RCC 7860 (cell line): ENCODE measurements around the gene EXOSC9.
"Not testable (repeated sequence)": the region's sequence is repeated elsewhere in the genome, so short reads cannot be mapped to it uniquely, and the experiment has no call there.

Experiments used
- DNase-seq: peaks from one replicate; pipeline ENCODE4 v3.0.0-alpha.2; 2015; ENCODE audit warnings: low spot score
- FAIRE-seq: peaks from 2 replicates; lab custom pipeline; 2012; peaks lifted over from hg19 to GRCh38; lab: Jason Lieb, UNC

EXOSC9 gene

DNA sequence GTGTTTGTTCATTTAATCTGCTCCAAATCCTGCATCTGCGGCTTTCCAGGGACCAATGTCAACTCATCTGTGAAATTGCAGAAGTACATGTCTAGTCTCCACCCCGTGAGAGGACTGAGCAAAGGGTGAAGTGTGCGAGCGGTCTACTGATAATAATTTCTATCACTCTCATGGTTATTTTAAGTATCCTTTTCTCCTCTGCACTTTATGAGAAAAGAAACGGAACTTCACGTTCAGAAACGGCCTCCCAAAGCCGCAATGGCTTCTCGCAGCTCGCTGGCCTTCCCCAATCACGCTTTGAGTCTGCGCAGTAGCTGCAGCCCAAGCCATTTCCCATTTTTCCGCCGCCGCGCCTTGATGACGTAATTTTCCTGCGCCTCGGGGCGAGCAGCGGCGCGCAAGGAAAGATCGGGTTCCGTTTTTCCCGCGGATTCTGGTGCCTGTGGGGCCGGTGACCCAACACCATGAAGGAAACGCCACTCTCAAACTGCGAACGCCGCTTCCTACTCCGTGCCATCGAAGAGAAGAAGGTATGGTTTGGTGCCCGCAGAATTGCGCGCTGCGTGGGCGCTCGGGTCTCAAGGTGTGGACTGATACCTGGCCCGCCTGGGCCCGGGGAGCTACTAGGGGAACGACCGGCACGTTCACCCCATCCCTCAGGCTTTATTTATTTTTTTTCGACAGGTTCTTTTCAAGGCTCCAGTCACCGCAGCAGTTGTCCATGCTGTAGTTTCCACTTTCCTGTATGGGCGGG lies at the start of gene EXOSC9:
Gene EXOSC9 (plus strand): TSS at position 363 of the 754 bp plus-strand sequence. CDS start 102 bp downstream, at position 465.
- peak; percentile 70 for FAIRE-seq
- peak; percentile 75 for DNase-seq

DNA sequence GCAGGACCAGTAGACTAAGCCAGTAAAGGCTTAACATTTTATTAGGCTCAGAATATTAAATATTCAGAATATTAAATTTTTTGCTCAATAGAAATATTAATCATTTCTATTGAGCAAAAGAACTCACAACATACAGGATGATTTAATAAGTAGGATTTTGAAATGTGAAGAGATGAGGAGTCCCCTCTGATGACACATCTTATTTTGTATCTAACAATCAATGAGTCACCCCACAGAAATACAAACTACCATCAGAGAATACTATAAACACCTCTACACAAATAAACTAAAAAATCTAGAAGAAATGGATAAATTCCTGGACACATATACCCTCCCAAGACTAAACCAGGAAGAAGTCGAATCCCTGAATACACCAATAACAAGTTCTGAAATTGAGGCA lies 49.0 kb upstream of the EXOSC9 start:
- not testable (repeated sequence) for DNase-seq, FAIRE-seq

GRCh38 chr4:121758925-121759568 lies 42.1 kb upstream of the EXOSC9 start:
- no peak for FAIRE-seq
- DNase-seq, result no peak

- FAIRE-seq (no peak), DNase-seq (no peak)
Measured at GRCh38 chr4:121760205-121760604, 40.9 kb upstream of the EXOSC9 start.

- FAIRE-seq (no peak), DNase-seq (no peak)
Measured at GRCh38 chr4:121764303-121764701, 36.8 kb upstream of the EXOSC9 start.

DNA sequence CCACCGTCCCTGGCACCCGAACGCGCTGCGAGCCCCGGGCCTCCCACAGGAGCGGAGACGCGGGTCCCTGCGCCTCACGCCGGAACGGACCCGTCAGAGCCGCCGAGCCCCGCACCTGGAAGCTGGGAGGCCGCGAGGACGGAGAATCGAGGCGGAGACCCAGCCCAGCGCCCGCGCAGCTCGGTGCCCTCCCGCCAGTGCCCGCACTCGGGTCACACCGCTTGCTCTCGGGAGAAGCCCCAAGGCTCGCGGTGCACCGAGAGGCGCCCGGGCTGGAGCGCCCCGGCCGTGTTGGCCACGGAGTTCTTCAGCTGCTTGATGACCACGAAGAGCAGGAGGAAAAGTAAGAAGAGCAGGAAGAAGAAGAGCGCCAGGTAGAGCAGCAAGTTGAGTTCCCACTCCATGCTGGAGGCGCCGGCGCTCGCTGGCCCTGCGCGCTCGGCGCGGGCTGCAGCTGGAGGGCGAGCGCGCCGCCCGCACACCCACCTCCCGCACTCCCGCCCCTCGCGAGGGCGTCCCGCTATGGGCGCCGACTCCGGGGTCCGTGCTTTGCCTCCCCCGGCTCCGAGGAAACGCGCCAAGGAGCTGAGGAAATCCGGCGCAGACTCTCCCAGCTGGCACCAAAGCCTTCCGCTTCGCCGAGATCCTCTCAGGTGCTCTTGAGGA lies 36.3 kb upstream of the EXOSC9 start, which contains the start of gene SMIM43:
Gene SMIM43 (minus strand): TSS at position 463 of the 666 bp plus-strand sequence. CDS start 59 bp downstream, at position 404.
- no peak for DNase-seq
- FAIRE-seq, result no peak

- FAIRE-seq (no peak), DNase-seq (no peak)
Measured at GRCh38 chr4:121765368-121765705, 35.8 kb upstream of the EXOSC9 start.

- FAIRE-seq (no peak), DNase-seq (no peak)
Measured at GRCh38 chr4:121765971-121766538, 35.1 kb upstream of the EXOSC9 start.

GRCh38 chr4:121767166-121767565 lies 34.0 kb upstream of the EXOSC9 start:
- no peak for DNase-seq
- FAIRE-seq, result no peak

GRCh38 chr4:121769341-121769740 lies 31.8 kb upstream of the EXOSC9 start:
- DNase-seq (no peak), FAIRE-seq (no peak)

- FAIRE-seq (no peak), DNase-seq (no peak)
Measured at GRCh38 chr4:121771869-121772268, 29.3 kb upstream of the EXOSC9 start.

- no peak for FAIRE-seq
- DNase-seq, result no peak
Measured at GRCh38 chr4:121773883-121774282, 27.2 kb upstream of the EXOSC9 start.

- DNase-seq (no peak), FAIRE-seq (no peak)
Measured at GRCh38 chr4:121776610-121777401, 24.3 kb upstream of the EXOSC9 start.

GRCh38 chr4:121777625-121778024 lies 23.5 kb upstream of the EXOSC9 start:
- peak; percentile 82 for DNase-seq
- FAIRE-seq, result peak; percentile 93

- no peak for DNase-seq
- no peak for FAIRE-seq
Measured at GRCh38 chr4:121778991-121779628, 22.0 kb upstream of the EXOSC9 start.

GRCh38 chr4:121783210-121783609 lies 17.9 kb upstream of the EXOSC9 start:
- DNase-seq (no peak), FAIRE-seq (no peak)

GRCh38 chr4:121784401-121784800 lies 16.7 kb upstream of the EXOSC9 start:
- FAIRE-seq, result no peak
- DNase-seq, result no peak

GRCh38 chr4:121784975-121785374 lies 16.1 kb upstream of the EXOSC9 start:
- peak; percentile 77 for DNase-seq
- peak; percentile 54 for FAIRE-seq

DNA sequence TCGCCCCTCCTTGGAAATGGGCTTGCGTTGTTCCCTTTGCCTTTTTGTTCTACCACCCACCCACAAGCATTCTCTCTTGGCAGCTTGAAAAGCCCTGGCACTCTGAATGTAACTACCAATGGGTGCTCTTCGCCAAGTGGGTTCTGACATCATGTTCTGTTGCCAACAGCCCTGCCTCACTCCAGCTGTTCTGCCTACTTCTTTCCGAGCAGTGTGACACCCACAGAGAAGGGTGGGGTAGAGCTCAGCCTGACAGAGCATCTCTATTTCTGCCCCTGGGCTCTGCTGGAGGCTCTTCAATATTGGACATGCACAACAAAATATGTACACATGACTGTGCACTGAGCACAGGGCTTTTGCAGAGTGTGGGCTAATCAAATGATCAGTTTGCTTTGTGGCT lies 15.6 kb upstream of the EXOSC9 start:
- FAIRE-seq (no peak), DNase-seq (no peak)

- DNase-seq (no peak), FAIRE-seq (no peak)
Measured at GRCh38 chr4:121786221-121786620, 14.9 kb upstream of the EXOSC9 start.
